Motor neuron (in vitro differentiated cells): ENCODE results near the gene ABLIM1. TPM values are rescaled to one million over a fixed set of nuclear protein-coding genes. Genes with fewer than 3 reads are reported as not detected.

Source experiments
- ATAC-seq, 8 experiments: fragments of 200-7000 bp; cut with Tn5 transposase; replicated peaks in 6 of 8; 2 replicates each; pipeline ENCODE4 v1.8.0; 2021; ENCODE audit warnings: mild to moderate bottlenecking in 8 of 8, moderate library complexity in 8 of 8
- H3K27ac ChIP-seq, 2 donors: fragments of 250-450 bp; sonication (Bioruptor Pico); 2 replicates each; pipeline ENCODE4 v1.9.0; 2021; ENCODE audit warnings: antibody characterized with exemption in 2 of 2, mild to moderate bottlenecking in 2 of 2, moderate library complexity in 1 of 2
- H3K4me1 ChIP-seq, 2 donors: fragments of 250-450 bp; sonication (Bioruptor Pico); replicated peaks in 1 of 2; 2 replicates each; pipeline ENCODE4 v1.6.1; 2021; ENCODE audit warnings: antibody characterized with exemption in 2 of 2, mild to moderate bottlenecking in 2 of 2, moderate library complexity in 1 of 2
- H3K4me3 ChIP-seq, 5 donors: fragments of 250-450 bp; sonication (Bioruptor Pico); 2 replicates each; pipeline ENCODE4 v1.9.0; 2021; ENCODE audit warnings: antibody characterized with exemption in 5 of 5, mild to moderate bottlenecking in 5 of 5, moderate library complexity in 4 of 5
- WGBS, 10 experiments: fragments of 450-650 bp; shearing (Covaris generic); methylation state at CpG; one replicate each; pipeline ENCODE4 v1.0.0; 2022; 5-methylcytosine and 5-hydroxymethylcytosine counted together
- in situ Hi-C, 9 experiments: fragments of 400-800 bp; cut with MboI; loops; one replicate each; pipeline ENCODE4 v1.15.0; 2021; ENCODE audit warnings: low sequenced_read_pairs in 9 of 9, low pct_unique_long_range_greater_than_20kb in 2 of 9; ENCODE audit not compliant: unreplicated experiment in 9 of 9
- total RNA-seq, 8 experiments: library from RNA; unstranded; fragments of 300-600 nt; gene quantifications; 2 replicates each; pipeline versions ENCODE4 v1.2.3 to v1.2.4, GENCODE V29; 2022

ABLIM1 gene
- total RNA-seq, 8 experiments from 2014 or later: 14.2 to 129 (median 32.4) TPM

GRCh38 chr10:114575417-114576131, 82.5 kb downstream of the ABLIM1 start:
- Histone ChIP-seq H3K27ac (no peak overlapping the region), H3K4me3 (no peak overlapping the region), H3K4me1 (no peaks in the 10 kb centered on the region)
- ATAC-seq: no peak
- in situ Hi-C loops: no loop called here
- WGBS, 10 experiments: 38 to 100% (median 96%) methylated on average over 1 to 4 of the region's 9 CpGs

- Histone ChIP-seq H3K4me3 (no peak overlapping the region), H3K4me1 (no peaks in the 10 kb centered on the region), H3K27ac (no peak overlapping the region)
- ATAC-seq: no peak
- WGBS, 10 experiments: 40 to 94% (median 81%) methylated on average over 1 to 6 of the region's 6 CpGs; no CpG with 5 or more reads in 1 of the 10 experiments
- in situ Hi-C loops: loop anchor here in 3 of 9 experiments (25.0 kb wide), 3 partner anchors 139 to 564 kb away; no protein-coding TSS in a partner anchor
Measured at GRCh38 chr10:114573330-114574045, 84.6 kb downstream of the ABLIM1 start.

- H3K4me3 ChIP-seq: no peak overlapping the region
- ATAC-seq: no peak
- no peak overlapping the region for H3K27ac ChIP-seq
- 30 to 98% (median 88%) methylated on average over 2 to 12 of the region's 12 CpGs for WGBS, 10 experiments
- in situ Hi-C loops: loop anchor here in 3 of 9 experiments (25.0 kb wide), 3 partner anchors 141 to 566 kb away; no protein-coding TSS in a partner anchor
- no peaks in the 10 kb centered on the region for H3K4me1 ChIP-seq
Measured at GRCh38 chr10:114571316-114571999, 86.6 kb downstream of the ABLIM1 start.

- no peak for ATAC-seq
- in situ Hi-C loops: loop anchor here in 3 of 9 experiments (25.0 kb wide), 3 partner anchors 146 to 571 kb away; no protein-coding TSS in a partner anchor
- Histone ChIP-seq H3K4me1 (no peaks in the 10 kb centered on the region), H3K27ac (no peak overlapping the region), H3K4me3 (no peak overlapping the region)
- 0 to 100% (median 95%) methylated on average over 1 to 7 of the region's 7 CpGs; no CpG with 5 or more reads in 4 of the 10 experiments for WGBS, 10 experiments
Measured at GRCh38 chr10:114566064-114566463, 92.0 kb downstream of the ABLIM1 start.

- ATAC-seq: no peak
- no peaks in the 10 kb centered on the region for H3K4me1 ChIP-seq
- H3K4me3 ChIP-seq: no peak overlapping the region
- in situ Hi-C loops: loop anchor here in 3 of 9 experiments (25.0 kb wide), 3 partner anchors 147 to 572 kb away; no protein-coding TSS in a partner anchor
- H3K27ac ChIP-seq: no peak overlapping the region
Measured at GRCh38 chr10:114565066-114565465, 93.0 kb downstream of the ABLIM1 start.

GRCh38 chr10:114561008-114561523, 97.0 kb downstream of the ABLIM1 start:
- ATAC-seq: no peak
- 40 to 100% (median 76%) methylated on average over 1 to 7 of the region's 7 CpGs for WGBS, 10 experiments
- Histone ChIP-seq H3K4me1 (no peaks in the 10 kb centered on the region), H3K4me3 (no peak overlapping the region), H3K27ac (no peak overlapping the region)
- in situ Hi-C loops: loop anchor here in 3 of 9 experiments (25.0 kb wide), 3 partner anchors 151 to 576 kb away; no protein-coding TSS in a partner anchor

- in situ Hi-C loops: loop anchor here in 3 of 9 experiments (25.0 kb wide), 3 partner anchors 152 to 577 kb away; no protein-coding TSS in a partner anchor
- H3K27ac ChIP-seq: no peak overlapping the region
- H3K4me1 ChIP-seq: no peaks in the 10 kb centered on the region
- no peak overlapping the region for H3K4me3 ChIP-seq
- WGBS, 10 experiments: 70 to 100% (median 90%) methylated on average over 1 to 5 of the region's 5 CpGs; no CpG with 5 or more reads in 1 of the 10 experiments
- ATAC-seq: no peak
Measured at GRCh38 chr10:114560144-114560543, 97.9 kb downstream of the ABLIM1 start.

GRCh38 chr10:114559636-114560035, 98.4 kb downstream of the ABLIM1 start:
- Histone ChIP-seq H3K4me3 (no peak overlapping the region), H3K27ac (no peak overlapping the region), H3K4me1 (no peaks in the 10 kb centered on the region)
- no peak for ATAC-seq
- in situ Hi-C loops: loop anchor here in 4 of 9 experiments (10.0 to 25.0 kb wide), 5 partner anchors 135 to 578 kb away; no protein-coding TSS in a partner anchor
- WGBS, 10 experiments: 90 to 100% (median 100%) methylated on average over 1 of the region's 1 CpG; no CpG with 5 or more reads in 3 of the 10 experiments

- H3K4me1 ChIP-seq: no peaks in the 10 kb centered on the region
- in situ Hi-C loops: loop anchor here in 4 of 9 experiments (10.0 to 25.0 kb wide), 5 partner anchors 137 to 579 kb away; no protein-coding TSS in a partner anchor
Measured at GRCh38 chr10:114557854-114558253, 100.2 kb downstream of the ABLIM1 start.

GRCh38 chr10:114556236-114557122, 101.6 kb downstream of the ABLIM1 start:
- 58 to 100% (median 87%) methylated on average over 3 to 8 of the region's 9 CpGs; no CpG with 5 or more reads in 1 of the 10 experiments for WGBS, 10 experiments
- H3K27ac ChIP-seq: no peak overlapping the region
- in situ Hi-C loops: loop anchor here in 4 of 9 experiments (10.0 to 25.0 kb wide), 5 partner anchors 138 to 581 kb away; no protein-coding TSS in a partner anchor
- no peaks in the 10 kb centered on the region for H3K4me1 ChIP-seq
- no peak overlapping the region for H3K4me3 ChIP-seq
- ATAC-seq: peak in 1 of 8 experiments; percentile 14

More at GRCh38 chr10:114557854-114558253, 100.2 kb downstream of the ABLIM1 start:
- no peak overlapping the region for H3K4me3 ChIP-seq
- no peak overlapping the region for H3K27ac ChIP-seq
- WGBS, 10 experiments: 80 to 100% (median 94%) methylated on average over 1 to 5 of the region's 5 CpGs; no CpG with 5 or more reads in 2 of the 10 experiments
- ATAC-seq: no peak

- in situ Hi-C loops: loop anchor here in 4 of 9 experiments (10.0 to 25.0 kb wide), 5 partner anchors 141 to 584 kb away; no protein-coding TSS in a partner anchor
- ATAC-seq: no peak
- no peaks in the 10 kb centered on the region for H3K4me1 ChIP-seq
- WGBS, 10 experiments: 80 to 100% (median 100%) methylated on average over 1 of the region's 1 CpG; no CpG with 5 or more reads in 6 of the 10 experiments
- H3K27ac ChIP-seq: no peak overlapping the region
- H3K4me3 ChIP-seq: no peak overlapping the region
Measured at GRCh38 chr10:114553436-114553835, 104.6 kb downstream of the ABLIM1 start.
